ENCODE data around the gene PEX13. TPM values are rescaled to one million over a fixed set of nuclear protein-coding genes. Genes with fewer than 3 reads are reported as not detected.

PEX13 gene
- total RNA-seq, 1 experiment from 2014 or later: 19.8 TPM

DNA sequence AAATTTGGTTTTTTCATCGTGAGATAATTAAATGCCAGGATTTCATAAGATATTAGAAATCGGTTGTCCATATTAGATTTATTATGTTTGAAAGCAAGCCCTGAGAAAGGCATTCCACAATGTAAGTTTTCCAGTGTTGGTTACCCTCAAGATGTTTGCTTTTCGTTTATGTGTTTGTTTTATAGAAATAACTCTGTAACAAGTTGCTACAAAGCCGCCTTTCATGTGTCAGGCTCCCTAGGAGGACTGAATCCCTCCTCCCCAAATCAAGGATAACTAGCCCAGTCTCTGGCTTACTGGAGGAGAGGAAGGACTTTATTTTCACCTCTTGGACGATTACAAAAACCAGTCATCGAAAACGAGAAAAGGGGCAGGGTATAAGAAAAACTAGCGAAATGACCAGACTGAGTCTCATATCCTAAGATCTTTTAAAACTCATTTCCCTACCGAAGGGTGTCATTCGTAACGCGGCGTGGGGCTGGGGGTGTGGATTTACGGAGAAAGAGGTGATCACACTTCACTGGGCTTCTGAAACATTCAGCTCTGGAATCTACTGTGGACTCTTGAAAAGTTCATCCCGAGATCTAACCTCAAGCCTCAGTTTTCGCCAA lies 1.0 kb upstream of the PEX13 start:
- peaks cover 42% of the 10 kb centered on the region for H3K79me2 ChIP-seq (ENCODE audit: insufficient read depth, low read length)
- H3K4me2 ChIP-seq (ENCODE audit: low read length): peak overlapping the region; percentile 75
- peak overlapping the region; percentile 75 to 81 for H3K4me3 ChIP-seq (replicated peaks in 1 of 2; ENCODE audit: low read depth in 1 of 2, low read length in 2 of 2)
- H4K20me1 ChIP-seq (ENCODE audit: insufficient read depth): no peaks in the 10 kb centered on the region
- H3K9me3 ChIP-seq (ENCODE audit: control insufficient read depth in 1 of 2, insufficient read depth in 1 of 2, low read depth in 1 of 2, low read length in 2 of 2): no peaks in the 10 kb centered on the region
- no peaks in the 10 kb centered on the region for H3K36me3 ChIP-seq (ENCODE audit: control insufficient read depth in 1 of 2, insufficient read depth in 2 of 2, low read length in 2 of 2)
- TF ChIP-seq RAD21 (IDR thresholded peaks at IDR 0.05; ENCODE audit: low read depth) (no peak), SP1 (IDR thresholded peaks at IDR 0.05; ENCODE audit: low read depth) (no peak), TCF7L2 (IDR thresholded peaks at IDR 0.05; ENCODE audit: borderline replicate concordance, extremely low read depth, insufficient read depth, insufficient read length) (no peak), SRF (IDR thresholded peaks at IDR 0.05; ENCODE audit: low read depth) (no peak), ZFX (IDR thresholded peaks at IDR 0.05) (no peak), ZNF274 (IDR thresholded peaks at IDR 0.05; ENCODE audit: low read depth, low read length) (no peak), ELF1 (IDR thresholded peaks at IDR 0.05; ENCODE audit: borderline replicate concordance, low read depth) (no peak), EZH2phosphoT487 (IDR thresholded peaks at IDR 0.05; ENCODE audit: borderline replicate concordance) (no peak), CEBPB (IDR thresholded peaks at IDR 0.05; ENCODE audit: low read depth) (no peak)
- TF ChIP-seq, protein P1, sequence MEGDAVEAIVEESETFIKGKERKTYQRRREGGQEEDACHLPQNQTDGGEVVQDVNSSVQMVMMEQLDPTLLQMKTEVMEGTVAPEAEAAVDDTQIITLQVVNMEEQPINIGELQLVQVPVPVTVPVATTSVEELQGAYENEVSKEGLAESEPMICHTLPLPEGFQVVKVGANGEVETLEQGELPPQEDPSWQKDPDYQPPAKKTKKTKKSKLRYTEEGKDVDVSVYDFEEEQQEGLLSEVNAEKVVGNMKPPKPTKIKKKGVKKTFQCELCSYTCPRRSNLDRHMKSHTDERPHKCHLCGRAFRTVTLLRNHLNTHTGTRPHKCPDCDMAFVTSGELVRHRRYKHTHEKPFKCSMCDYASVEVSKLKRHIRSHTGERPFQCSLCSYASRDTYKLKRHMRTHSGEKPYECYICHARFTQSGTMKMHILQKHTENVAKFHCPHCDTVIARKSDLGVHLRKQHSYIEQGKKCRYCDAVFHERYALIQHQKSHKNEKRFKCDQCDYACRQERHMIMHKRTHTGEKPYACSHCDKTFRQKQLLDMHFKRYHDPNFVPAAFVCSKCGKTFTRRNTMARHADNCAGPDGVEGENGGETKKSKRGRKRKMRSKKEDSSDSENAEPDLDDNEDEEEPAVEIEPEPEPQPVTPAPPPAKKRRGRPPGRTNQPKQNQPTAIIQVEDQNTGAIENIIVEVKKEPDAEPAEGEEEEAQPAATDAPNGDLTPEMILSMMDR (IDR thresholded peaks at IDR 0.05 in 2 of 3, conservative IDR thresholded peaks at IDR 0.05 in 1 of 3; ENCODE audit: borderline replicate concordance in 1 of 3, insufficient read depth in 1 of 3, low read depth in 2 of 3, low read length in 2 of 3): no peak
- TF ChIP-seq, protein P2, sequence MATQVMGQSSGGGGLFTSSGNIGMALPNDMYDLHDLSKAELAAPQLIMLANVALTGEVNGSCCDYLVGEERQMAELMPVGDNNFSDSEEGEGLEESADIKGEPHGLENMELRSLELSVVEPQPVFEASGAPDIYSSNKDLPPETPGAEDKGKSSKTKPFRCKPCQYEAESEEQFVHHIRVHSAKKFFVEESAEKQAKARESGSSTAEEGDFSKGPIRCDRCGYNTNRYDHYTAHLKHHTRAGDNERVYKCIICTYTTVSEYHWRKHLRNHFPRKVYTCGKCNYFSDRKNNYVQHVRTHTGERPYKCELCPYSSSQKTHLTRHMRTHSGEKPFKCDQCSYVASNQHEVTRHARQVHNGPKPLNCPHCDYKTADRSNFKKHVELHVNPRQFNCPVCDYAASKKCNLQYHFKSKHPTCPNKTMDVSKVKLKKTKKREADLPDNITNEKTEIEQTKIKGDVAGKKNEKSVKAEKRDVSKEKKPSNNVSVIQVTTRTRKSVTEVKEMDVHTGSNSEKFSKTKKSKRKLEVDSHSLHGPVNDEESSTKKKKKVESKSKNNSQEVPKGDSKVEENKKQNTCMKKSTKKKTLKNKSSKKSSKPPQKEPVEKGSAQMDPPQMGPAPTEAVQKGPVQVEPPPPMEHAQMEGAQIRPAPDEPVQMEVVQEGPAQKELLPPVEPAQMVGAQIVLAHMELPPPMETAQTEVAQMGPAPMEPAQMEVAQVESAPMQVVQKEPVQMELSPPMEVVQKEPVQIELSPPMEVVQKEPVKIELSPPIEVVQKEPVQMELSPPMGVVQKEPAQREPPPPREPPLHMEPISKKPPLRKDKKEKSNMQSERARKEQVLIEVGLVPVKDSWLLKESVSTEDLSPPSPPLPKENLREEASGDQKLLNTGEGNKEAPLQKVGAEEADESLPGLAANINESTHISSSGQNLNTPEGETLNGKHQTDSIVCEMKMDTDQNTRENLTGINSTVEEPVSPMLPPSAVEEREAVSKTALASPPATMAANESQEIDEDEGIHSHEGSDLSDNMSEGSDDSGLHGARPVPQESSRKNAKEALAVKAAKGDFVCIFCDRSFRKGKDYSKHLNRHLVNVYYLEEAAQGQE (IDR thresholded peaks at IDR 0.05; ENCODE audit: low read depth): no peak
- TF ChIP-seq, protein P3, sequence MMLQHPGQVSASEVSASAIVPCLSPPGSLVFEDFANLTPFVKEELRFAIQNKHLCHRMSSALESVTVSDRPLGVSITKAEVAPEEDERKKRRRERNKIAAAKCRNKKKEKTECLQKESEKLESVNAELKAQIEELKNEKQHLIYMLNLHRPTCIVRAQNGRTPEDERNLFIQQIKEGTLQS (IDR thresholded peaks at IDR 0.05): no peak
- no peaks in the 10 kb centered on the region for H3K9me2 ChIP-seq (ENCODE audit: insufficient read depth)
- ChIA-PET RAD21 (ENCODE audit: low non-redundant PET in 1 of 2, low total read pairs in 2 of 2, uncharacterized antibody in 2 of 2, unreplicated experiment in 2 of 2) (no interaction called here), CTCF (interaction anchor here (2.5 kb wide), 1 partner anchor 18 kb away, joined by 7 read pairs; no protein-coding TSS in a partner anchor), POLR2A (no interaction called here)
- peak overlapping the region; percentile 80 for H3K27ac ChIP-seq (ENCODE audit: low read depth, low read length)
- ATAC-seq: no peak
- no peak for DNase-seq (ENCODE audit: low read depth, low spot score)
- intact Hi-C loops (cut with micrococcal nuclease): loop anchor here (5.0 kb wide), 2 partner anchors 134 to 161 kb away; partner anchors contain the start of gene REL
- BruUV-seq (replicated peaks): TSS peak; percentile 84
- peak overlapping the region; percentile 73 for H3K9ac ChIP-seq (ENCODE audit: low read length)
- peaks cover 30 to 43% of the 10 kb centered on the region in 2 experiments for H3K4me1 ChIP-seq (ENCODE audit: control insufficient read depth in 1 of 2, insufficient read depth in 2 of 2, low read length in 2 of 2)
- peak overlapping the region; percentile 91 for H2AFZ ChIP-seq (ENCODE audit: low read depth, low read length, poor library complexity, severe bottlenecking)
- H3K27me3 ChIP-seq (ENCODE audit: insufficient read depth, low read length): no peaks in the 10 kb centered on the region

All from HCT116 (cell line).